A549 (cell line): ENCODE data around the gene PSMA7. TPM values are rescaled to one million over a fixed set of nuclear protein-coding genes. Genes with fewer than 3 reads are reported as not detected.

Experiments
- ATAC-seq, 2 experiments: fragments of 200-7000 bp in 1 of 2; fragments of >200 bp in 1 of 2; cut with Nextera tagmentation in 1 of 2; cut with Tn5 transposase in 1 of 2; 3 replicates each; pipeline versions ENCODE4 v1.8.0 to v1.9.1; 2018 to 2020; ENCODE audit warnings: mild to moderate bottlenecking in 1 of 2, moderate library complexity in 1 of 2
- CTCF ChIA-PET: fragments of 300-600 bp; sonication (Branson Sonifier 250); formaldehyde crosslinking; extraction: SDS; loops from one replicate; lab custom pipeline; 2021; ENCODE audit warnings: antibody characterized with exemption, inconsistent platforms; lab: Yijun Ruan, JAX
- POLR2A ChIA-PET: fragments of 350-600 bp; formaldehyde crosslinking; extraction: SDS; loops from one replicate; lab custom pipeline; 2021; ENCODE audit warnings: antibody characterized with exemption, inconsistent platforms; lab: Yijun Ruan, JAX
- DNase-seq, 2 experiments: peaks; one replicate each; pipeline versions ENCODE4 v3.0.0 to v3.0.0-alpha.2; 2011 to 2016; ENCODE audit warnings: low read depth in 1 of 2, low spot score in 1 of 2
- FAIRE-seq: peaks from 2 replicates; lab custom pipeline; 2011; peaks lifted over from hg19 to GRCh38; lab: Jason Lieb, UNC
- H3K27ac ChIP-seq, 2 experiments: fragments of >200 bp; sonication (Bioruptor Twin); formaldehyde crosslinking; 3 replicates each; pipeline ENCODE4 v1.5.1; 2016 to 2017
- H3K4me1 ChIP-seq: fragments of >200 bp; sonication (Bioruptor Twin); formaldehyde crosslinking; 3 replicates; pipeline ENCODE4 v1.6.1; 2016
- H3K4me2 ChIP-seq: fragments of >200 bp; sonication (Bioruptor Twin); formaldehyde crosslinking; 3 replicates; pipeline ENCODE4 v1.6.1; 2016
- H3K4me3 ChIP-seq: fragments of >200 bp; sonication (Bioruptor Twin); formaldehyde crosslinking; 3 replicates; pipeline ENCODE4 v1.5.1; 2016
- H3K9me3 ChIP-seq: fragments of >200 bp; sonication (Bioruptor Twin); formaldehyde crosslinking; 3 replicates; pipeline ENCODE4 v1.6.1; 2016
- ATOH8 ChIP-seq: fragments of 250-450 bp; sonication (Bioruptor Pico); IDR thresholded peaks from 2 replicates; pipeline ENCODE4 v1.5.0; 2020; ENCODE audit warnings: low read depth, mild to moderate bottlenecking, moderate library complexity
- BCL3 ChIP-seq: fragments of >200 bp; sonication (Bioruptor Twin); formaldehyde crosslinking; IDR thresholded peaks from 3 replicates; pipeline ENCODE4 v1.6.1; 2016
- BHLHE40 ChIP-seq: IDR thresholded peaks from 2 replicates; pipeline ENCODE4 v1.6.1; 2012; ENCODE audit warnings: low read depth, low read length, inconsistent platforms
- CBX2 ChIP-seq: fragments of 200-600 bp; sonication (generic); IDR thresholded peaks from 2 replicates; pipeline ENCODE4 v1.6.1; 2016; ENCODE audit warnings: low read depth, mild to moderate bottlenecking, borderline replicate concordance
- CEBPB ChIP-seq, 2 experiments: fragments of >200 bp in 1 of 2; sonication (Bioruptor Twin) in 1 of 2; formaldehyde crosslinking in 1 of 2; IDR thresholded peaks; 2 replicates each; pipeline ENCODE4 v1.6.1; 2012 to 2016
- CTCF ChIP-seq: fragments of >200 bp; sonication (Bioruptor Twin); formaldehyde crosslinking; IDR thresholded peaks from 3 replicates; pipeline ENCODE4 v1.5.1; 2016
- EHF ChIP-seq: fragments of 250-450 bp; sonication (Bioruptor Pico); IDR thresholded peaks from 2 replicates; pipeline ENCODE4 v1.5.0; 2020; ENCODE audit warnings: mild to moderate bottlenecking
- EHMT2 ChIP-seq: fragments of 200-600 bp; sonication (generic); IDR thresholded peaks from 2 replicates; pipeline ENCODE4 v1.6.1; 2016; ENCODE audit warnings: antibody characterized with exemption, low read depth, mild to moderate bottlenecking, moderate library complexity
- ESRRA ChIP-seq: fragments of 150-350 bp; IDR thresholded peaks from 2 replicates; pipeline ENCODE4 v1.6.1; 2014; ENCODE audit warnings: mild to moderate bottlenecking, low read length, borderline replicate concordance
- FOSL2 ChIP-seq, 2 experiments: fragments of 450-650 bp in 1 of 2; fragments of >200 bp in 1 of 2; sonication (Bioruptor Twin) in 1 of 2; formaldehyde crosslinking; IDR thresholded peaks; 2 replicates each; pipeline versions ENCODE4 v1.5.0 to v1.6.1; 2016 to 2020; ENCODE audit warnings: mild to moderate bottlenecking in 1 of 2, moderate library complexity in 1 of 2
- FOXS1 ChIP-seq: fragments of 250-450 bp; sonication (Bioruptor Pico); IDR thresholded peaks from 2 replicates; pipeline ENCODE4 v1.5.0; 2020; ENCODE audit warnings: mild to moderate bottlenecking, moderate library complexity
- HEYL ChIP-seq: fragments of 250-450 bp; sonication (Bioruptor Pico); IDR thresholded peaks from 2 replicates; pipeline ENCODE4 v1.8.0; 2021; ENCODE audit warnings: mild to moderate bottlenecking, moderate library complexity
- MAZ ChIP-seq: fragments of 150-350 bp; IDR thresholded peaks from 2 replicates; pipeline ENCODE4 v1.6.1; 2014; ENCODE audit warnings: antibody characterized with exemption, low read depth, low read length, borderline replicate concordance
- NFE2L2 ChIP-seq: fragments of 150-350 bp; conservative IDR thresholded peaks from 2 replicates; pipeline ENCODE4 v1.6.1; 2014; ENCODE audit warnings: low read length
- NPAS2 ChIP-seq: fragments of 250-450 bp; sonication (Bioruptor Pico); IDR thresholded peaks from 2 replicates; pipeline ENCODE4 v1.8.0; 2022; ENCODE audit warnings: mild to moderate bottlenecking, moderate library complexity, borderline replicate concordance
- NR3C1 ChIP-seq: fragments of >200 bp; sonication (Bioruptor Twin); formaldehyde crosslinking; IDR thresholded peaks from 3 replicates; pipeline ENCODE4 v1.6.1; 2017
- PBX3 ChIP-seq: IDR thresholded peaks from 2 replicates; pipeline ENCODE4 v1.6.1; 2012
- PHF8 ChIP-seq: fragments of 200-600 bp; sonication (generic); IDR thresholded peaks from 2 replicates; pipeline ENCODE4 v1.6.1; 2016; ENCODE audit warnings: low read depth, mild to moderate bottlenecking, antibody characterized with exemption, moderate library complexity, borderline replicate concordance
- RARB ChIP-seq: fragments of 250-450 bp; sonication (Bioruptor Pico); IDR thresholded peaks from 2 replicates; pipeline ENCODE4 v1.8.0; 2021; ENCODE audit warnings: mild to moderate bottlenecking, moderate library complexity
- RCOR1 ChIP-seq: fragments of 150-350 bp; IDR thresholded peaks from 2 replicates; pipeline ENCODE4 v1.6.1; 2014; ENCODE audit warnings: antibody characterized with exemption, low read length, low read depth
- RNF2 ChIP-seq: fragments of 200-600 bp; sonication (generic); IDR thresholded peaks from 2 replicates; pipeline ENCODE4 v1.6.1; 2016; ENCODE audit warnings: low read depth, mild to moderate bottlenecking, antibody characterized with exemption, moderate library complexity, borderline replicate concordance
- SMC3 ChIP-seq: fragments of >200 bp; sonication (Bioruptor Twin); formaldehyde crosslinking; IDR thresholded peaks from 3 replicates; pipeline ENCODE4 v1.6.1; 2018; ENCODE audit warnings: inconsistent platforms
- TFCP2L1 ChIP-seq: fragments of 250-450 bp; sonication (Bioruptor Pico); IDR thresholded peaks from 2 replicates; pipeline ENCODE4 v1.5.0; 2021; ENCODE audit warnings: mild to moderate bottlenecking
- TP53 ChIP-seq: fragments of 250-450 bp; sonication (Bioruptor Pico); IDR thresholded peaks from 2 replicates; pipeline ENCODE4 v1.5.0; 2021; ENCODE audit warnings: mild to moderate bottlenecking, moderate library complexity
- USF2 ChIP-seq: fragments of 450-650 bp; IDR thresholded peaks from 2 replicates; pipeline ENCODE4 v1.6.1; 2014; ENCODE audit warnings: antibody characterized with exemption
- ZNF302 ChIP-seq: fragments of 250-450 bp; sonication (Bioruptor Pico); IDR thresholded peaks from 2 replicates; pipeline ENCODE4 v1.9.0; 2021; ENCODE audit warnings: inconsistent platforms, mild to moderate bottlenecking, moderate library complexity
- ZSCAN20 ChIP-seq: fragments of 250-450 bp; sonication (Bioruptor Pico); IDR thresholded peaks from 2 replicates; pipeline ENCODE4 v1.8.0; 2022; ENCODE audit warnings: mild to moderate bottlenecking, moderate library complexity
- WGBS: methylation state at CpG from one replicate; pipeline ENCODE4 v1.1.6; 2017; ENCODE audit errors: missing lambda C conversion rate; 5-methylcytosine and 5-hydroxymethylcytosine counted together
- polyA plus RNA-seq, 4 experiments: library from polyadenylated mRNA; depleted of rRNA in 3 of 4; stranded (reverse); fragments of >200 nt; fragmentation: RNase III in 1 of 4; extraction: RNeasy Plus Mini Kit Qiagen cat#74134 plus additional on column Dnase treatment in 1 of 4; gene quantifications; 2 replicates in 3 of 4; 3 replicates in 1 of 4; pipeline ENCODE4 v1.2.3, GENCODE V29; 2011 to 2017
- TF ChIP-seq, protein P1 (sequence below): IDR thresholded peaks from 2 replicates; pipeline ENCODE4 v1.6.1; 2012
- TF ChIP-seq, protein P2 (sequence below): fragments of 150-350 bp; IDR thresholded peaks from 2 replicates; pipeline ENCODE4 v1.6.1; 2014; ENCODE audit warnings: low read depth, mild to moderate bottlenecking, low read length

PSMA7 gene
- polyA plus RNA-seq, 2 of the 4 experiments (the other 2 are of a cell fraction) = 511 to 562 TPM

- no peak for ATAC-seq
- Histone ChIP-seq H3K4me3 (no peak overlapping the region), H3K27ac (no peak overlapping the region), H3K4me1 (peaks cover 22% of the 10 kb centered on the region), H3K9me3 (peaks cover 40% of the 10 kb centered on the region), H3K4me2 (no peak overlapping the region)
- ChIA-PET CTCF (interaction anchor here (0.8 to 1.3 kb wide), 5 partner anchors 15 to 79 kb away, joined by 3 to 7 read pairs (median 4); no protein-coding TSS in a partner anchor), POLR2A (no interaction called here)
- no peak for DNase-seq
- 41% methylated on average over 3 of the region's 3 CpGs for WGBS
- TF ChIP-seq SMC3 = no peak
- no peak for TF ChIP-seq FOSL2 (IDR thresholded peaks at IDR 0.05)
- TF ChIP-seq FOSL2 (CRISPR knock-in tag; IDR thresholded peaks at IDR 0.05) = no peak
- TF ChIP-seq BHLHE40 = no peak
- no peak for TF ChIP-seq NR3C1
- no peak for TF ChIP-seq CTCF
- TF ChIP-seq ZSCAN20 (CRISPR knock-in tag) = no peak
- no peak for TF ChIP-seq ESRRA
- TF ChIP-seq USF2 = no peak
- TF ChIP-seq ZNF302 = no peak
- no peak for TF ChIP-seq TP53 (CRISPR knock-in tag)
- no peak for TF ChIP-seq NFE2L2
- no peak for TF ChIP-seq RARB (CRISPR knock-in tag)
- no peak for TF ChIP-seq CEBPB (IDR thresholded peaks at IDR 0.05)
- TF ChIP-seq, protein P1, sequence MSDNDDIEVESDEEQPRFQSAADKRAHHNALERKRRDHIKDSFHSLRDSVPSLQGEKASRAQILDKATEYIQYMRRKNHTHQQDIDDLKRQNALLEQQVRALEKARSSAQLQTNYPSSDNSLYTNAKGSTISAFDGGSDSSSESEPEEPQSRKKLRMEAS = no peak
- no peak for TF ChIP-seq EHMT2
- no peak for TF ChIP-seq TFCP2L1
- TF ChIP-seq BCL3 = no peak
- no peak for TF ChIP-seq MAZ
- no peak for TF ChIP-seq FOXS1 (CRISPR knock-in tag)
- TF ChIP-seq RNF2 = no peak
- no peak for FAIRE-seq
Observed at GRCh38 chr20:62089393-62089792, 53.8 kb downstream of the PSMA7 start.

DNA sequence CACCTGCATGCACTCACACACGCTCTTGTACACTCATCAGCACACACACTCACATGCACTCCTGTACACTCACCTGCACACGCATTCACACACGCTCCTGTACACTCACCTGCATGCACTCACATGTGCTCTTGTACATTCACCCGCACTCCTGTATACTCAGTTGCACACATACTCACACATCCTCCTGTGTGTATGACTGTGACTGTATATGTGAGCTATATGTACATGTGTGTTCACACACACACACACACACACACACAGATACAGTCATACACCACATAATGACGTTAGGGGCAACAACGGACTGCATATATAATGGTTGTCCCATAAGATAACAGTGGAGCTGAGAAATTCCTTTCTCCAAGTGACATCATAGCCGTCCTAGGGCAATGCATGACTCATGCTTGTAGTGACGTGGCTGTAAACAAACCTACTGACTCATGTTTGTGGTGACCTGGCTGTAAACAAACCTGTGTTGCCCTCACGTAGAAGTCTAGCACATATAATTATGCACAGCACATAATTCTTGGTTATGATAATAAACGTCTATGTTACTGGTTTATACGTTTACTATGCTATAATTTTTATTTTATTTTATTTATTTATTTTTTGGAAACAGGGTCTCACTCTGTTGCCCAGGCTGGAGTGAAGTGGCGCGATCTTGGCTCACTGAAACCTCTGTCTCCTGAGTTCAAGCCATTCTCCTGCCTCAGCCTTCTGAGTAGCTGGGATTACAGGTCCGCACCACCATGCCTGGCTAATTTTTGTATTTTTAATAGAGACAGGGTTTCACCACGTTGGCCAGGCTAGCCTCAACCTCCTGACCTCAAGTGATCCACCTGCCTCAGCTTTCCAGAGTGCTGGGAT, 54.7 kb downstream of the PSMA7 start:
- no peak for FAIRE-seq
- H3K4me2 ChIP-seq = peak overlapping the region; percentile 54
- TF ChIP-seq, protein P2, sequence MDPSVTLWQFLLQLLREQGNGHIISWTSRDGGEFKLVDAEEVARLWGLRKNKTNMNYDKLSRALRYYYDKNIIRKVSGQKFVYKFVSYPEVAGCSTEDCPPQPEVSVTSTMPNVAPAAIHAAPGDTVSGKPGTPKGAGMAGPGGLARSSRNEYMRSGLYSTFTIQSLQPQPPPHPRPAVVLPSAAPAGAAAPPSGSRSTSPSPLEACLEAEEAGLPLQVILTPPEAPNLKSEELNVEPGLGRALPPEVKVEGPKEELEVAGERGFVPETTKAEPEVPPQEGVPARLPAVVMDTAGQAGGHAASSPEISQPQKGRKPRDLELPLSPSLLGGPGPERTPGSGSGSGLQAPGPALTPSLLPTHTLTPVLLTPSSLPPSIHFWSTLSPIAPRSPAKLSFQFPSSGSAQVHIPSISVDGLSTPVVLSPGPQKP = no peak
- TF ChIP-seq HEYL (CRISPR knock-in tag) = no peak
- 0 out of 2 replicates have a peak, but pooled peaks have one; percentile 37 for TF ChIP-seq RCOR1
- TF ChIP-seq TFCP2L1 = no peak
- TF ChIP-seq ATOH8 = no peak
- no peak; the same call in 1 of the 2 replicates for TF ChIP-seq PBX3
- TF ChIP-seq NPAS2 (CRISPR knock-in tag) = no peak
- TF ChIP-seq RNF2 = no peak
- TF ChIP-seq BHLHE40 = no peak
- TF ChIP-seq CBX2 = no peak
- TF ChIP-seq EHF (CRISPR knock-in tag) = no peak
- no peak for TF ChIP-seq RARB (CRISPR knock-in tag)
- no peak for TF ChIP-seq PHF8

More for the DNA sequence above, 54.7 kb downstream of the PSMA7 start:
- Histone ChIP-seq H3K4me3 (no peak overlapping the region), H3K27ac (peak overlapping the region in 1 of 2 experiments; percentile 15; a peak in 1 of 6 replicates), H3K4me1 (peaks cover 22% of the 10 kb centered on the region), H3K9me3 (peaks cover 35% of the 10 kb centered on the region; the same call in 2 of the 3 replicates)
- POLR2A ChIA-PET = no interaction called here
- ATAC-seq (peak; percentile 94 to 97), DNase-seq (peak; percentile 92 to 94)
- WGBS = 5% methylated on average over 15 of the region's 15 CpGs
- CTCF ChIA-PET = interaction anchor here (0.6 to 1.2 kb wide), 4 partner anchors 16 to 30 kb away, joined by 3 to 4 read pairs (median 4); no protein-coding TSS in a partner anchor
